Testis (tissue), 3 donors: Measurements from ENCODE around the gene WIPF3. TPM values are rescaled to one million over a fixed set of nuclear protein-coding genes. Genes with fewer than 3 reads are reported as not detected.

Experiments
- DNase-seq: peaks from one replicate; pipeline ENCODE4 v3.0.0-alpha.2; 2019
- H3K27ac ChIP-seq, 2 donors: fragments of 200-600 bp; sonication (generic); one replicate each; pipeline ENCODE4 v1.5.1; 2019
- H3K27me3 ChIP-seq: fragments of 200-600 bp; sonication (generic); one replicate; pipeline ENCODE4 v1.5.1; 2019
- H3K36me3 ChIP-seq: fragments of 200-600 bp; sonication (generic); one replicate; pipeline ENCODE4 v1.5.1; 2017; ENCODE audit warnings: low read depth; ENCODE audit errors: missing control alignments
- H3K4me1 ChIP-seq: fragments of 200-600 bp; sonication (generic); one replicate; pipeline ENCODE4 v1.5.1; 2019
- H3K4me3 ChIP-seq, 2 donors: fragments of 200-600 bp; sonication (generic); one replicate each; pipeline ENCODE4 v1.5.1; 2017 to 2019
- H3K9me3 ChIP-seq: fragments of 200-600 bp; sonication (generic); one replicate; pipeline ENCODE4 v1.5.1; 2017
- POLR2A ChIP-seq: fragments of 450-650 bp; IDR thresholded peaks from one replicate; pipeline ENCODE4 v1.6.1; 2017; ENCODE audit warnings: antibody characterized with exemption, mild to moderate bottlenecking, moderate library complexity
- WGBS, 2 donors: methylation state at CpG; one replicate each; pipeline ENCODE4 v1.1.5; 2018; 5-methylcytosine and 5-hydroxymethylcytosine counted together
- intact Hi-C: fragments of 100-400 bp; cut with DNase I; formaldehyde crosslinking; loops from one replicate; pipeline ENCODE4 v1.15.1; 2023; ENCODE audit warnings: low total_unique reads
- polyA plus RNA-seq: library from polyadenylated mRNA; stranded (reverse); fragments of 350-450 nt; fragmentation: Illumina TruSeq; extraction: RNeasy Lipid Tissue Mini Kit (QIAGEN cat#74804); gene quantifications from one replicate; pipeline ENCODE4 v1.2.3, GENCODE V29; 2014; ENCODE audit warnings: low read depth, low replicate concordance; ENCODE audit not compliant: insufficient read depth
- total RNA-seq, 2 donors: library from RNA; depleted of rRNA; stranded (reverse); fragments of >200 nt; gene quantifications; one replicate each; pipeline ENCODE4 v1.2.3, GENCODE V29; 2016
- TF ChIP-seq, protein P1 (sequence below), 3 experiments: fragments of 450-650 bp in 2 of 3; fragments of 200-600 bp in 1 of 3; sonication (generic) in 1 of 3; IDR thresholded peaks; one replicate each; pipeline ENCODE4 v1.5.1; 2016 to 2019; ENCODE audit warnings: antibody characterized with exemption in 3 of 3, mild to moderate bottlenecking in 2 of 3, moderate library complexity in 1 of 3

Gene WIPF3
- total and polyA plus RNA-seq, 3 donors from 2014 or later: 42.7 to 110 (median 80.7) TPM

DNA sequence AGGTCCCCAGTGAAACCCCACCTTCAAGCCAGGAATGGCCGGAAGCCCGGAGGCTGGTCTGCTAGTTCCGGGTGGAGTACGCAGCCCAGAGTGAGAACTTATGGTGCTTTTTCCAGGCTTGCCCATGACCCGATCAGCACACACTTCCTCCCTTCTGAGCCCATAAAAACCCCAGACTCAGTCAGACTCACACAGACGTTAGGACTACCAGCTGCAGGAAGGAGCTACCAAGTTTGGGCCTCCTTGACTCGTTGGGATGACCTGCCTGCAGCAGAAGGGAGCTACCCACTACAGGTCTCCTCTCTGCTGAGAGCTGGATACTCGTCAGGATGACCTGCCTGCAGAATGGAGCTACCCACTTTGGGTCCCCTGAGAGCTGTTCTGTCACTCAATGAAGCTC lies 144.2 kb downstream of the WIPF3 start:
- no peaks in the 10 kb centered on the region for H3K27me3 ChIP-seq
- no peaks in the 10 kb centered on the region for H3K4me1 ChIP-seq
- TF ChIP-seq, protein P1, sequence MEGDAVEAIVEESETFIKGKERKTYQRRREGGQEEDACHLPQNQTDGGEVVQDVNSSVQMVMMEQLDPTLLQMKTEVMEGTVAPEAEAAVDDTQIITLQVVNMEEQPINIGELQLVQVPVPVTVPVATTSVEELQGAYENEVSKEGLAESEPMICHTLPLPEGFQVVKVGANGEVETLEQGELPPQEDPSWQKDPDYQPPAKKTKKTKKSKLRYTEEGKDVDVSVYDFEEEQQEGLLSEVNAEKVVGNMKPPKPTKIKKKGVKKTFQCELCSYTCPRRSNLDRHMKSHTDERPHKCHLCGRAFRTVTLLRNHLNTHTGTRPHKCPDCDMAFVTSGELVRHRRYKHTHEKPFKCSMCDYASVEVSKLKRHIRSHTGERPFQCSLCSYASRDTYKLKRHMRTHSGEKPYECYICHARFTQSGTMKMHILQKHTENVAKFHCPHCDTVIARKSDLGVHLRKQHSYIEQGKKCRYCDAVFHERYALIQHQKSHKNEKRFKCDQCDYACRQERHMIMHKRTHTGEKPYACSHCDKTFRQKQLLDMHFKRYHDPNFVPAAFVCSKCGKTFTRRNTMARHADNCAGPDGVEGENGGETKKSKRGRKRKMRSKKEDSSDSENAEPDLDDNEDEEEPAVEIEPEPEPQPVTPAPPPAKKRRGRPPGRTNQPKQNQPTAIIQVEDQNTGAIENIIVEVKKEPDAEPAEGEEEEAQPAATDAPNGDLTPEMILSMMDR (IDR thresholded peaks at IDR 0.05): no peak
- no peak for TF ChIP-seq POLR2A
- DNase-seq: no peak
- H3K36me3 ChIP-seq: no peaks in the 10 kb centered on the region
- H3K27ac ChIP-seq: no peak overlapping the region
- no peaks in the 10 kb centered on the region for H3K9me3 ChIP-seq
- intact Hi-C loops: no loop called here
- 96 to 100% methylated on average over 8 of the region's 8 CpGs for WGBS, 2 donors
- no peak overlapping the region for H3K4me3 ChIP-seq

DNA sequence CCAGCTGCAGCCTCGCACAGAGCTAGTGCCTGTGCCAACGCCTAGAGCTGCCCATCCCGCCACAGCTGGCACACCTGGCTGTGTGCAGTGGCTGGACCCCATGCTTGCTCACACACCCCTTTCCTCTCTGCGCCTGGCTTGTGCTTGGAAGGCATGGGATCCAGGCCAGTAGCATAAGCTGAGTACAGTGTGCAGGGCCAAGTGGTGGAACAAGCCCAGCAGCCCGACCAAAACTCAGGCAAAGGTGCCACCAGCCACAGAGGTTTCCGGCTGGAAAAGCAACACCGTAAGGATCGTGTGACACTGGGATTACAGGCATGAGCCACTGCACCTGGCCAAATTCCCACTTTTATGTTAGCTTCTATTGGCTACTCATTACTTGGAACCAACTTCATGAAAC lies 144.9 kb downstream of the WIPF3 start:
- 93 to 99% methylated on average over 3 to 8 of the region's 8 CpGs for WGBS, 2 donors
- Histone ChIP-seq H3K4me3 (no peak overlapping the region), H3K27me3 (no peaks in the 10 kb centered on the region), H3K9me3 (no peaks in the 10 kb centered on the region), H3K27ac (no peak overlapping the region), H3K4me1 (no peaks in the 10 kb centered on the region), H3K36me3 (no peaks in the 10 kb centered on the region)
- intact Hi-C loops: no loop called here
- no peak for DNase-seq
- no peak for TF ChIP-seq POLR2A
- TF ChIP-seq, protein P1 (IDR thresholded peaks at IDR 0.05): no peak

DNA sequence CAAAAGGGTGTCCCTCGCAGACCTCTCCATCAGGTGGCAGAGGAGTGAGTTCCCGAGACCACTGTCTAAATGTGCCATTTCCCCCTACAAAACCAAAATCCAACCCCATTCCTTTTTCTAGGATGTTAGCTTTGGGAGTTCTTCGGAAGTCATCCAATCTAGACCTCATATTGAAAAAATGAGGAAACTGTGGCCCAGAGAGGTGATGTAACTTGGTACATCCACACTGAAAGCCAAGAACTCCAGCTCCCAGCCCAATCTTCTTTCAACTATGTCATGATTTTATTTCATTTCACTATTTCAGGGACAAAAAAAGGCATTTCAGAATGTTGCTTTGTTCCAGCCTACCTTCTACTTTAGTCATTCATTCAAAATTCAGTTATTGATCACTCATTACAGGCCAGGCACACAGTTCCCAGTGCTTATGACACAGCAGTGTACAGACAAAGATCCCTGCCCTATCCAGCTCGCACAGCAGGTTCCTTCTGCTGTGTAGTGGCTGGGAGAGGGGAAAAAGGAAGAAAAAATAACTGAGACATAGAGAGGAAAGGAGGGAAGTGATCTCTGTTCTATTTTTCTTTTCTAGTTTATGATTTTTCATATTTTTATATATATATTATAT lies 147.5 kb downstream of the WIPF3 start:
- Histone ChIP-seq H3K4me3 (no peak overlapping the region), H3K4me1 (no peaks in the 10 kb centered on the region), H3K9me3 (no peaks in the 10 kb centered on the region), H3K27ac (no peak overlapping the region), H3K36me3 (no peaks in the 10 kb centered on the region), H3K27me3 (no peaks in the 10 kb centered on the region)
- 79 to 89% methylated on average over 4 of the region's 4 CpGs for WGBS, 2 donors
- no peak for DNase-seq
- intact Hi-C loops: no loop called here
- TF ChIP-seq POLR2A: no peak
- TF ChIP-seq, protein P1 (IDR thresholded peaks at IDR 0.05): no peak

DNA sequence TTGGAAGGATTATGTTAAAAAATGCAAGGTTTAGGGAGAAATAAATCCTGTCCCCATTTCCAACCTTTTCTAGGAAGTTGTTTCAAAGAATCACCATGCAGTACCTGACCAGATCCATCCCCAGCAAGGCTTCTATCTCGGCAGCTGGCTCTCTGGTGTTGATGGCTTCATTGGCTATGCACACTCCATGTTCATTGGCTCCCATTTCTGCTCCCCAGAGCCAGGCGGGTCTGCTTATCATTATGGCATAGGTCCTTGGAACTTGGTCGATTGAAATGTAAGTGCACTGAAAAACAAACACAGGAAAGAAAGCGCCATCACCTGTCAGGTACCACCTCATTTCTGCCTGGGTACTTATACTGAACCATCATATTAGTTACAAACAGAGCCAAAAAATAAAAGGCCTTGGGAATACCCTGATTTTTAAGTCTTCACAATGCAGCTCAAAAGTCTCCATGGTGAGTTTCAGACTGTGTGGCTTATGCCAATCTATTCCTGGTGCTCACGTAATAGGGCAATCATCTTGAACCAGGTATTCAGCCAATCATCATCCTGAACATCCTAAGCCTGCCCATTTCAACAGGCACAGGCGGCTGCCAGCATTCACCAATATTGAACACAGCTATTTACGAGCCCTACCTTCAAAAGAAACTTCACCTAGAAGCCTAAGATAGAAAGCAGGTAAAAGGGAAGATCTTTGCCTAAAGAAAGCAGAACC lies 148.9 kb downstream of the WIPF3 start:
- no peak for DNase-seq
- H3K4me1 ChIP-seq: no peaks in the 10 kb centered on the region
- H3K27ac ChIP-seq: no peak overlapping the region
- H3K9me3 ChIP-seq: no peaks in the 10 kb centered on the region
- no peak overlapping the region for H3K4me3 ChIP-seq
- no peaks in the 10 kb centered on the region for H3K27me3 ChIP-seq
- no peaks in the 10 kb centered on the region for H3K36me3 ChIP-seq
- WGBS, 2 donors: 90 to 95% methylated on average over 7 of the region's 7 CpGs
- intact Hi-C loops: no loop called here
- no peak for TF ChIP-seq POLR2A
- TF ChIP-seq, protein P1 (IDR thresholded peaks at IDR 0.05): no peak
